ENCODE measurements around the gene DDX39A.
A peak's percentile ranks its signal among the peaks of the same experiment; 100 is the strongest.

Gene DDX39A

GRCh38 chr19:14434543-14435319 lies 15.6 kb upstream of the DDX39A start:
- no peak for DNase-seq (ENCODE audit: low read depth in 2 of 2)

GRCh38 chr19:14433554-14434501 lies 14.7 kb upstream of the DDX39A start:
- no peak for DNase-seq (ENCODE audit: low read depth in 2 of 2)

DNA sequence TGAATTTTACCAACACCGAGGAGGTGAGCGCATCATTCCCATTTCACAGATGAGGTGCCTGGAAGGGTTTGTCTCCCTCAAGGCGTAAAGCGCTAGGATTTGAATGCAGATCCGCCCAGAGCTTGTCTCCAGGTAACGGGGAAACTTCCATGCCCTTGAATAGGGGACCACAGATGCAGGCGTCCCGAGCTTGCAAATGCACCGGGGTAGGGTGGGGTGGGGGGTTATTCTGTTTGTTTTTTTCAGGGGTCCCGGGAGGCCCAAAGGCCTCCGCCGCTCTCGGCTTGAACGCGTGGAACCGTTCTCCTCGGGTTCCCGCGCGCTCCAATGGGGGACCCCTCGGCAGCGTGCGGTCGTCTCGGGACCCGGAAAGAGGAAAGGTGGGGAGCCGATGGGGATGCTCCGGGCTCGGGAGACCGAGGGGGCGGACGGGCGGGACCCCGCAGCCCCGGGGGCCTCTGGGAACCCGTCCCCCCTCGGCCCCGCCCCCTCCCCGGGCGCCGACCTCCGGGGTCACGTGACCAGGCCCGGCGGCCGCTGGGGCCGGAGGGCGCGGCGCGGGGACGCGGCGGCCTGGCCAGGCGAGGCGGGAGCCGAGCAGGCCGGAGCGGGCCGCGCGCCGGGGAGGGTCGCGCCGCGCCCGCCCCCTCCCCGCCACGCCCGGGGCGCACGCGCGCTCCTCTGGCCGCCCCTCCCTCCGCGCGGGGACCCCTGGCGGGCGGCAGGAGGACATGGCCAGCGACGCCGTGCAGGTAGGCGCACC lies 13.8 kb upstream of the DDX39A start, which contains the start of gene PKN1:
TSS of gene PKN1 (plus strand) at position 516 of the 763 bp plus-strand sequence. CDS start at position 732, 216 bp downstream.
- DNase-seq (ENCODE audit: low read depth in 2 of 2): no peak

- DNase-seq (ENCODE audit: low read depth in 2 of 2): no peak
Measured at GRCh38 chr19:14430712-14431111, 11.6 kb upstream of the DDX39A start.

DNA sequence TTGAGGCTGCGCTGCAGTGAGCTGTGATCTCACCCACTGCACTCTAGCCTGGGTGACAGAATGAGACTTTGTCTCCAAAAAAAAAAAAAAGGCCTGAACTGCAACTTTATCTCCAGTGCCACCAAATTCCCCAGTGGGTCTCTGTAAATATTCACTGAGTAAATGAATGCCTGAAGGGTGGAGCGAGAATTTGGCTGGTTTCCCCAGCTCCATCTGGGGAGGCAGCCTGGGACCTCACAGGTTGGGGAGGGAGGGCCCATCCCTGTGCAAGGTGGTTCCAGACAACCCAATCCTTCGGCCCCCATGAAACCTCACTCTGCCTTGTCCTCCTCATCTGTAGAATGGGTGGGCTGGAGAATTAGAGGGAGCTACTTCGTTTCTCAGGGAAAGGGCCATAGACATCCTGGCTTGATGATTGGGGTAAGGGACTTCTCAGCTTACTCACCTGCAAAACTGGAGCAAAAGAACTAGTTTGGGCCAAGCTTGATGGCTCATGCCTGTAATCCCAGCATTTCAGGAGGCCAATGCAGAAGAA lies 9.8 kb upstream of the DDX39A start:
- no peak for DNase-seq (ENCODE audit: low read depth in 2 of 2)

- no peak for DNase-seq (ENCODE audit: low read depth in 2 of 2)
Measured at GRCh38 chr19:14427461-14427860, 8.3 kb upstream of the DDX39A start.

DNA sequence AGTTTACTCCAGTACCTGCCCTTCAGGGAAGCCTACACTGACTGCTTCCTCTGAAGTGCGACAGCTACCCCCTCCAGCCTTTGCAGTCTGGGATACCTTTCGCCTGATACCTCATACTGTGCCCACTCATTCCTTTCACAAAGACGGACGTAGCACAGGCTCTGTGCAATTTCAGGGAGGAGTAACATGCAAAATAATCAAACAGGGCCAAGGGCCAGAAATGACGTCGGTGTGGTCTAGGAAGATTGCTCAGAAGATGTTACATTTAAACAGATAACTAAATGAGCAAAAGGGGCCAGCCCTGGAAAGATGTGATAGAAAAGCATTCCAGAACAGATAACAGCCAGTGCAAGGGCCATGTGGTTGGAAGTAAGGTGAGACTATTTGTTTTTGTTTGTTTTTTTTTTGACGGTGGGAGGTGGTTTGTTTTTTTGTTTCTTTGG lies 6.6 kb upstream of the DDX39A start:
- no peak for DNase-seq (ENCODE audit: low read depth in 2 of 2)

GRCh38 chr19:14418856-14419105 lies 360 bp downstream of the DDX39A start:
- peak; percentile 75 to 84 for DNase-seq (ENCODE audit: low read depth in 2 of 2)

DNA sequence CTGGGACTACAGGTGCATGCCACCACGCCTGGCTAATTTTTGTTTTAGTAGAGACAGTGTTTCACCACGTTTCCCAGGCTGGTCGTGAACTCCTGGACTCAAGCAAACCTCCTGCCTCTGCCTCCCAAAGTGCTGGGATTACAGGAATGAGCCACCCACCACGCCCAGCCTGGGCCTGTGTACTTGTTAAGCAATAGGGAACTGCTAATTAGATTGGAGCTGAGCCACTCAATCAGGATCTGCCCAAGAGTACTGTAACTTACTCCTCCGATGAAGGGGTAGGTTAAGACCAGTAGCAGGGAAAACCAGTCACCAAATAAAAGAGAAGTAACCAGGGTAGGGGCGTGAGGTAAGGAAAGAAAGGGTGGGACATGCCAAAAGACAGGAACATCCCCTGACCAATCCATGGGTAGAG lies 2.3 kb downstream of the DDX39A start:
- DNase-seq (ENCODE audit: low read depth in 2 of 2): no peak

DNA sequence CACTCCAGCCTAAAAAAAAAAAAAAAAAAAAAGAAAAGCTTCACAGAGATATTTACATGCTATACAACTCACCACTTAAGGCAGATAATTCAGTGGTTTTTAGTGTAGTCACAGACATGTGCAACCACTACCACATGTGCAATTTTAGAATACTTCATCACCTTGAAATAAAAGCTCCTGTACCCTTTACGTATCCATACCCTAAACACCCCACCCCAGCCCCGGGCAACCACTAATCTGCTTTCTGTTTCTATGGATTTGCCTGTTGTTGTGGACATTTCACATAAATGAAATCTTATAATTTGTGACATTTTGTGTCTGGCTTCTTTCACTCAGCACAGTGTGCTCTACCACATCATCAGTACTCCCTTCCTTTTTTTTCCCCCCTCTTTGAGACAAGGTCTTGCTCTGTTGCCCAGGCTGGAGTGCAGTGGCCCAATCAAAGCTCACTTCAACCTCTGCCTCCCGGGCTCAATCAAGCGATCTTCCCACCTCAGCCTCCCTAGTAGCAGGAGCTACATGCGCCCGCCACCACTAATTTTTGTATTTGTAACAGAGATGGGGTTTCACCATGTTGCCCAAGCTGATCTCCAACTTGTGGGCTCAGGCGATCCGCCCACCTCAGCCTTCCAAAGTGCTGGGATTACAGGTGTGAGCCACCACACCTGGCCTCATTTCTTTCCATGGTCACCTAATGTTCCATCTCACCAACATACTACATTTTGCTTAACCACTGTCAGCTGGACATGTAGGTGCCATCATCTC lies 4.0 kb downstream of the DDX39A start:
- no peak for DNase-seq (ENCODE audit: low read depth in 2 of 2)

DNA sequence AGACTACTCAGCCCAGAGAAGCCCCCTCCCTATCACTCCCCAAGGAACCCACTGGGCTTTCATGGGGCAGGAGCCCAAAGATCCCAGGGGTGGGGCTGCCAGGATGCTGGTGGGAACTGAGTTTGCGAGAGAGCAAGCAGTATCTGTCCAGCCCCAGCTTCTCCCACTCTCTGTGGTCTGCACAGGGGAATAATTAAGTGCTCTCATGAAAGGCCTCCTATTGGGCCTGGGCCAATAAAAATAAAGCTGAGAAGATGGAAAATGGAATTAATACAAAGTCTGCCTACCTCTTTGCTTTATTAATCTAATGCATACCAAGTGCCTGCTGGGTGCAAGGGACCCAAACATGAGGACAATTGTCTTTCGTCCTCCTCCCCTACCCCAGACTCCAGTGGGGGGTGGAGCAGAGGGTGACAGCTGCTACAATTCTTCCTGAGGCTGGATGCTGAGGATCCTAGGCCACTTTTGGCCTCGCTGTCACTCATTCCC lies 5.4 kb downstream of the DDX39A start:
- DNase-seq (ENCODE audit: low read depth in 2 of 2): no peak

GRCh38 chr19:14412996-14413692 lies 6.0 kb downstream of the DDX39A start:
- DNase-seq (ENCODE audit: low read depth in 2 of 2): no peak

GRCh38 chr19:14412324-14412995 lies 6.7 kb downstream of the DDX39A start:
- DNase-seq (ENCODE audit: low read depth in 2 of 2): no peak

DNA sequence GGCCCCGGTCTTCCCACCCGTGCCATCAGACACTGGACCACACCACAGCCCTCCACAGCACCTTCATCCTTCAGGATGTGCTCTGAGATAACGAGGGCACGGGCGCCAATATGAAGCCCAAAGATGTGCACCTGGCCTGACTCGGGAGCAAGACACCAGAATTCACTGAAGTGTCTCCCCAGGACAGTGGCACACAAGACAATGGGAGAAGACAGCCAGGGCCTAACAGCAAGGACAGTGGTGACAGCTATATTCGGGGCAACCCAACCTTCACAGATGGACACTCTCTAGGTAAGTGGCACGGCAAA lies 7.2 kb downstream of the DDX39A start:
- no peak for DNase-seq (ENCODE audit: low read depth in 2 of 2)

DNA sequence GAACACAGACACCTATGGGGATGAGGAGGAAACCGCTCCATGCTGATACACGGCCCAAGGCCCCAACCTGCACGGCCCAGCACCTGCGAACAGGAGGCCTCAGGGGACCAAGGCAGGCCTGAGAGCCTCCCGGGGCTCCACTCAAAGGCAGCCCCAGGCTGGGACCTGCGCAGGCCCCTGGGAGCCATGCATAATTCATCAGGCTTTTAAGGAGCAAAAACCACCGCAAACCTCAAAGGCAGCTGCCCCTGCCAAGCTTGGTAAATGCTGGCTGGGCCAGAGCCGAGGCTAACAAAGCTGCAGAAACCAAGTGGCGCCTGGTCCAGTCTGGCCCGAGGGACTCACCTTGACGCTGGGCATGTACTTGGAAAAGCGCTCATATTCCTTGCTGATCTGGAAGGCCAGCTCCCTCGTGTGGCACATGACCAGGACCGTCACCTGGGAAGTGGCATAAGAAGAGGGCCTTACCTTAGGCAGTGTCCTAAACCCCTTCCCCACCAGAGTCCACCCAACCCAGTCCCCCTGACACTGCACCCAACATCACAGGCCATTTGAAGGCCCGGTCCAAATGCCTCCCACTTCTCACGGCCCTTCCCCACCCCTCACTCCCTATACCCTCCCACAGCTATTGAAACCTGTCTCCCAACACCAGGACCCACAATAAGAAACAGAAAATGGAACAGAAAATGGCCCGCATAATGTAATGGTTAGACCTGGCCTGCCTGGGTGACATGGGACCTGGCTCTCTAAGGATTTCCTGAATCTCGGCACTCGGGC lies 7.8 kb downstream of the DDX39A start:
- no peak for DNase-seq (ENCODE audit: low read depth in 2 of 2)

- no peak for DNase-seq (ENCODE audit: low read depth in 2 of 2)
Measured at GRCh38 chr19:14410091-14411051, 8.8 kb downstream of the DDX39A start.

DNA sequence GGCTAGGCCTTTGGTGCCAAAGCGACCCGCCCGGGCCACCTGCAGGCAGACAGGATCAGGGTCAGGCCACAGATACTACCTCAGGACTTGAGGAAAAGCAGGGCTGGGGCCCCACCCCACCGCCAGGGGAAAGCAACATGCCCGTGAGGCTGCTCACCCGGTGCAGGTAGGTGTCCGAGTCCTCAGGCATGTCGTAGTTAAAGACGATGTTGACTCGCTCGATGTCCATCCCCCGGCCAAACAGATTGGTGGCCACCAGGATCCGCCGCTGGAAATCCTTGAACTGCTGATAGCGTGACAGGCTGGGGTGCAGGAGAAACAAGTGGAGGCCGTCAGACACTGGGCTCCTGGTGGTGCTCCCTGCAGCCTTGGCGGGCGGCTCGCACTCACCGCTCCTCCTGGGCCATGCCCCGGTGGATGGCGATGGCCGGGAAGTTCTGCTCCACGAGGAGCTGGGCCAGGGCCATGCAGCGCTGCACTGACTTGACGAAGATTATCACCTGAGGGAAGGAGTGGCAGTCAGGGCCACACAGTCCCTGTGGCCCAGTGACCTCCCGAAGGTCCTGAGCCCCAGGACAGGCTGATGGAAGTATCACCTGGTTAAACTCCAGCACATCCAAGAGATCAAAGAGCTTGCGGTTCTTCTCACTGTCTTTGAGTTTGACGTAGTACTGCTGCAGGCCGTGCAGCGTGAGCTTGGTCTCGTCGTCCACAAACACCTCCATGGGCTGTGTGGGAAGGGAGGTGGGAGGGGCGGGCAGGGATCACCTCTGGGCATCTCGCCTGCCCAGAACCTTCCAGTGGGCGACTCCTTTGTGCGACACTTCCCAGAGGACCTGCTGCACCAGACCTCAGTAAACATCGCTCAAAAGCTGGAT lies 9.8 kb downstream of the DDX39A start:
- no peak for DNase-seq (ENCODE audit: low read depth in 2 of 2)

All from stimulated activated CD8-positive, alpha-beta memory T cell treated with anti-CD3 and anti-CD28 coated beads, Interleukin-2, amount 100 ng/mL, for 48 hours (primary cell).